Measurements from ENCODE around the gene MEN1.

DNA sequence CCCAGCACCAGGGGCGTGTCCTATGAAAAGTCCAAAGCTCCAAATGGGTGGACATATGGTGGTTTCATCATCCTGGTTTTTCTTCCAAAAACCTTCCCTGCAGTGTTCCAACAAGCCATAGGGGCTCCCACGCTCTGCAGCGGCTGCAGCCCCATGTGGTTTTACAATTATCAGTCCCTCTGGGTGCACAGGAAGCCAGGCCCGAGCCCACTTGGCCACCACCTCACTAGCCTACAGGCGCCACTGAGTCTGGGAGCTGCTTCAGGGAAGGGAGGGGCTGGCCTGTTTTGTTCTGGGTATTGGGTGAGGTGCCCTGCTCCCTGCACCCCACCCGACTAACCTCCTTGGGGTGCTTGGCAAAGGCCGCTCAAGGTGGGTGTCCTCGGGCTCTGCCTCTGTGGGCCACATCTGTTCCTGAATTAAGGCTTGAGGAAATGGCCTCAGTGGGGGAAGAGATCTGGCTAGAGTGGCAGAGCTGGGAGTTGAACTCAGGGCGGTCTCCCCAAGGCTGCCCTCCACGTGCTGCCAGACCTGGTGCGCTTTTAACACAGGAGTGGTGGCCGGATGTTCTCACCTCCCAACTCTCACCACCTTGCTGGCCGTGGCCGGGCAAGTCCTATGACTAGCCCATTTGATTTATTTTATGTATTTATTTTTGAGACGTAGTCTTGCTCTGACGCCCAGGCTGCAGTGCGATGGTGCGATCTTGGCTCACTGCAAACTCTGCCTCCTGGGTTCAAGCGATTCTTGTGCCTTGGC is 39.4 kb upstream of the MEN1 start:
- TF ChIP-seq CTCF (IDR thresholded peaks at IDR 0.05; ENCODE audit: low read length): no peak
- no peak for TF ChIP-seq EZH2 (IDR thresholded peaks at IDR 0.05; ENCODE audit: borderline replicate concordance, low read length)

Measured in OCI-LY1 (cell line).